GM12875 (cell line): ENCODE measurements around the gene COMMD6.

Source experiments
- H3K4me3 ChIP-seq: one replicate; pipeline ENCODE4 v1.5.1; 2011; ENCODE audit warnings: low read depth, low read length, control low read depth
- CTCF ChIP-seq: IDR thresholded peaks from 2 replicates; pipeline ENCODE4 v1.5.1; 2011; ENCODE audit warnings: low read depth, mild to moderate bottlenecking, control low read depth, inconsistent platforms, low read length, moderate library complexity, borderline replicate concordance; ENCODE audit not compliant: insufficient read depth

The COMMD6 gene

GRCh38 chr13:75482820-75483079, 54.9 kb downstream of the COMMD6 start:
- no peak for TF ChIP-seq CTCF
- H3K4me3 ChIP-seq: no peak overlapping the region

- TF ChIP-seq CTCF: peak; percentile 77
- H3K4me3 ChIP-seq: peak within 1 kb of the TSS; percentile 98
These were observed 55.4 kb downstream of the COMMD6 start, which contains the start of gene TBC1D4 for GRCh38 chr13:75482070-75482819. Gene TBC1D4 (minus strand): TSS chr13:75482169. CDS start chr13:75481767, 402 bp downstream.

- no peak for TF ChIP-seq CTCF
- peak overlapping the region; percentile 98 for H3K4me3 ChIP-seq
These were observed 56.2 kb downstream of the COMMD6 start for GRCh38 chr13:75481176-75482069.

DNA sequence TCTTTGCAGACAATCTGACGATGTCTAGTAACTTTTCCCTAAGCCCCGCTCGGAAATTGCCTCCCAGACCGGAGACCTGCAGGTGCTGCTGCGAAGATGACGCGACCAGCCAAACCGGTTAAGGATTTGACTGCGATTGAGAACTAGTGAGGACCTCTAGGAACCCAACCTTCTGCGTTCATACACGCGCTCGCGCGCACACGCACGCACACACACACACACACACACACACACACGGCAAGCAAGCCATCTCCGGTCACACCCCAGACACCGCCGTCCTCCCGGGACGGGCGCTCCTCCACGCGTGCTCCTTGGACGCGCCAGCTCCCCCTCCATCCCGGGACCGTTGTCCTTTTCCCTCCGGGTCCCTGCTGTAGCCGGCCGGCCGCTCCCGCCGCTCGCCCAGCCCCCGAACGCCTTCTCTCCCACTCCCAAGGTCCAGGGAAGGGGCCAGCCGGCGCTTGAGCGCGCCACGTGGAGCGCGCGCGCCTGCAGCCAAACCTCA, 56.9 kb downstream of the COMMD6 start:
- peak overlapping the region; percentile 98 for H3K4me3 ChIP-seq
- no peak for TF ChIP-seq CTCF

GRCh38 chr13:75479102-75479740, 58.4 kb downstream of the COMMD6 start:
- peak overlapping the region; percentile 15 for H3K4me3 ChIP-seq

DNA sequence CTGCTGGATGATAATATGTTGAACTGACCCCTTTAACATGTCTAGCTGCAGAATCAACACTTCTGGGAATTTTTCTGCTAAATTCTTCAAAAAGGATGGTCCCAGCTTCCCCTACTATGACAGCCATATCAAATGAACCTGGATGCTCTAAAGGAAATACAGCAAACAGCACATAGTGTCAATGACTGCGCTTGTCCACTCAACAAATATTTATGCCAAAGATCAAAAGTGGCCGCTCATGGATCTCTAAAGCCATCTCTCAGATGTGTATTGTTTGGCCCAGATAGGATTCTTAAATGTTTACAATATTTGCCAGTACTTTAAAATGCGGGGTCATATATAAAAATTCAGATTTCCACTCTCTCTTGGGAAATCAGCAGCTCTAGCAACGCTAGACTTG, 59.0 kb downstream of the COMMD6 start:
- no peak for TF ChIP-seq CTCF
- H3K4me3 ChIP-seq: no peak overlapping the region

More at GRCh38 chr13:75479102-75479740, 58.4 kb downstream of the COMMD6 start:
- TF ChIP-seq CTCF: no peak
